Activated T-helper 1 cell treated with anti-CD3 and anti-CD28 coated beads, Interleukin-12 subunit alpha, Interleukin-12 subunit beta, Interleukin-2, Interleukin-4 antibody, amounts not matched to agents 30 ng/mL and 10 ng/mL and 1 ng/mL, durations not matched to agents 14 hours and 24 hours and 36 hours (primary cell): ENCODE data around the gene MAP7. TPM values are rescaled to one million over a fixed set of nuclear protein-coding genes. Genes with fewer than 3 reads are reported as not detected.
"Not testable (repeated sequence)": the region's sequence is repeated elsewhere in the genome, so short reads cannot be mapped to it uniquely, and the experiment has no call there.

ENCODE experiments used
- DNase-seq: peaks from one replicate; pipeline ENCODE4 v3.0.0; 2021; ENCODE audit warnings: low spot score
- H3K27ac Mint-ChIP-seq: one replicate; pipeline ENCODE4 v1.8.0; 2021; ENCODE audit warnings: mild to moderate bottlenecking, mixed read lengths
- H3K27me3 Mint-ChIP-seq: one replicate; pipeline ENCODE4 v1.8.0; 2022; ENCODE audit warnings: mild to moderate bottlenecking, moderate library complexity, mixed read lengths; ENCODE audit not compliant: insufficient read depth
- H3K36me3 Mint-ChIP-seq: one replicate; pipeline ENCODE4 v1.8.0; 2021; ENCODE audit warnings: low read depth, mixed read lengths
- H3K4me1 Mint-ChIP-seq: one replicate; pipeline ENCODE4 v1.8.0; 2021; ENCODE audit warnings: low read depth, mixed read lengths
- H3K4me3 Mint-ChIP-seq: one replicate; pipeline ENCODE4 v1.8.0; 2021; ENCODE audit warnings: mild to moderate bottlenecking, moderate library complexity, mixed read lengths
- H3K9me3 Mint-ChIP-seq: one replicate; pipeline ENCODE4 v1.8.0; 2021; ENCODE audit warnings: mixed read lengths
- intact Hi-C: fragments of 100-400 bp; cut with micrococcal nuclease; formaldehyde crosslinking; loops from one replicate; pipeline ENCODE4 v1.15.1; 2024
- total RNA-seq: library from RNA; stranded (reverse); gene quantifications from 2 replicates; pipeline ENCODE4 v1.2.3, GENCODE V29; 2022

MAP7 gene
- 1.7 and 2.3 TPM in 2 replicates for total RNA-seq

DNA sequence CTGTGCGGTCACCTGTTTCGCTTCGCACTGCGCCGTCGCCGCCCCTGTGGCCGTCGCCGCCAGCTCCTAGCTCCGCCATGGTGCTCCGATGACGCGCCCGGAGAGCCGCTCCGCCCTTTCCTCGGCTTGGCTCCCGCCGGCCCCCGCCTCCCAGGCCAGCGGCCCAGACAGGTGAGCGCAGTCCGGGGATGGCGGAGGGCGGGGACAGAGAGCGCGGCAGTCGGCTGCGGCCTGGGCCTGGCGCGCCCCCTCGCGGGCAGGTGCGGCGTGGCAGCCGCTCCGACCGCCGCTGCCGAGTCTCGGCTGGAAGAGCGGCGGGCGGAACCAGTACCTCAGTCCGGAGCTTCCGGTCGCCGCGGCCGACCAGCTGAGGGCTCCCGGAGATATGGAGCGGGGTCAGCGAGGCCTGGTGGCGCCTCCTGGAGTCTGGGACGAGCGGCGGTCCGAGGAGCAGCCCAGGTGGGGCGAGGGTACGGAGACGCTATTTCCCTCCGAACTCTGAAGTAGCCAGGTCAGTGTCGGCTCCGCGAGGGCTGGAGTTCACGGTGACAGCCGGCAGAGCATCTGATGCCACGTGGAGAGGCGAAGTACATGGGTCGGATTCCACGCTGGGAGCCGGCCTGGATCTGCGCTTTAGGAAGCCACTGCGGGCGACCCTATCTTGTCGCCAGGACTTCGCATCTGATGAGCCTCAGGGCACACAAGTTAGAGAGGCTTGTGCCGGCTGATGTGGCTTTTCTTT is at the start of gene MAP7:
MAP7 (minus strand) TSS at position 93 of the 742 bp plus-strand sequence; CDS start at position 79, 14 bp downstream.
- Mint-ChIP-seq H3K4me3 (peak within 1 kb of the TSS; percentile 74), H3K9me3 (no peaks in the 10 kb centered on the region), H3K27me3 (peaks cover 48% of the 10 kb centered on the region), H3K27ac (no peak within 1 kb of the TSS), H3K36me3 (peaks cover 9% of the 10 kb centered on the region), H3K4me1 (peaks cover 15% of the 10 kb centered on the region)
- DNase-seq = peak; percentile 53
- intact Hi-C loops = loop anchor here (1.0 to 5.0 kb wide), 2 partner anchors 173 to 261 kb away; partner anchors contain the start of gene BCLAF1

DNA sequence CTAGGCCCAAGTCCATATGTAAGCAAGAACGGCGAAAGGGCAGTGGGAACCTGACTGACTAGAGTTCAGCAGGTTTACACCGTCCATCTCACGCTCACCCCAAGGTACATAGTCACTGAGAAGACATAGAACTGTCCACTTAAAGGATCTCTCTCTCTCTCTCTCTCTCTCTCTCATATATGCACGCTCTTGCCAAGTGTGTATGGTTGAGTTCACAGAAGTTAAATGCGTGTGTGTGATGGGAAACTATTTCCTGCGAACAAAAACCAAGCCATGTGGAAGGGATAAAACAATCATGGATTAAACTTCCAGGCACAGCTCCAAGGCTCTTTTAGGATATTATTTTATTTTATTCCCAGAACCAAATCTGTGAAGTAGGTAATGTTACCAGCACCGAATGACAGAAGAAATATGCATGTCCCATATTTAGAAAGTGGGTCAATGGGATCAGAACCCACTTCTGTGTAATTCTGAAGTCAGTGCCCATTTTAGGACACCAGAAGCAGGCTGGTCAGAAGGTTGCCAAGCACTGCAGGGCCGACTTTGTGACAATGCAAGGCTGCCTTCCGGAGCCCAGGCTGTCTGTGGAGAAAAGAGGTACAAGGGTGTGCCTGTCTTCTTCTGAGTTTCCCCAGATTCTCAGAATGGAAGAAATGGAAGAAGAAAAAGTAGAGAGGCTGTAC is 49.2 kb upstream of the MAP7 start:
- Mint-ChIP-seq H3K36me3 (peaks cover 50% of the 10 kb centered on the region), H3K4me1 (peaks cover 25% of the 10 kb centered on the region)
- intact Hi-C loops = loop anchor here (10.0 kb wide), 1 partner anchor 325 kb away; the partner anchor contains the start of gene SLC35D3

DNA sequence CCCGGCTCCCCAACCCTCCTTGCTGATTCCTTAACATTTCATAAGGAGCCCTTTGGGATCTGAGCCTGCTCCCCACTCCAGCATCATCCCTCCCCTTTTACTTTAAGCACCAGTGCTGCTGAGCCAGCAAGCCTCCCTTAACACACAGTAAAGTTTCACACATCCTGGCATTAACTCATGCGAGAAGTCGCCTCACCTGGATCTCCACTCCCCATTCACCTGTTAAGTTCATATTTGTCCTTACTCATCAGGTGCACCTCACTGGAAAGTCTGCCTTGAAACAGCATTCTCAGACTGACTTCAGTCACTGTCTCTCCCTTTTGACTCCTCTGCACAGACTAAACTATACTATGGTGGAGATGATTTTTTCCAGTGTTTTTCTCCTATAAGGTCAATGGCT is 47.8 kb upstream of the MAP7 start:
- H3K27me3 Mint-ChIP-seq = no peaks in the 10 kb centered on the region
- H3K9me3 Mint-ChIP-seq = no peaks in the 10 kb centered on the region
- H3K27ac Mint-ChIP-seq = no peak overlapping the region
- H3K36me3 Mint-ChIP-seq = peaks cover 53% of the 10 kb centered on the region
- peaks cover 39% of the 10 kb centered on the region for H3K4me1 Mint-ChIP-seq
- DNase-seq = no peak
- no peak overlapping the region for H3K4me3 Mint-ChIP-seq
- intact Hi-C loops = no loop called here

More for the DNA sequence above, 49.2 kb upstream of the MAP7 start:
- Mint-ChIP-seq H3K9me3 (no peaks in the 10 kb centered on the region), H3K27me3 (no peaks in the 10 kb centered on the region), H3K4me3 (no peak overlapping the region), H3K27ac (no peak overlapping the region)
- DNase-seq = no peak

DNA sequence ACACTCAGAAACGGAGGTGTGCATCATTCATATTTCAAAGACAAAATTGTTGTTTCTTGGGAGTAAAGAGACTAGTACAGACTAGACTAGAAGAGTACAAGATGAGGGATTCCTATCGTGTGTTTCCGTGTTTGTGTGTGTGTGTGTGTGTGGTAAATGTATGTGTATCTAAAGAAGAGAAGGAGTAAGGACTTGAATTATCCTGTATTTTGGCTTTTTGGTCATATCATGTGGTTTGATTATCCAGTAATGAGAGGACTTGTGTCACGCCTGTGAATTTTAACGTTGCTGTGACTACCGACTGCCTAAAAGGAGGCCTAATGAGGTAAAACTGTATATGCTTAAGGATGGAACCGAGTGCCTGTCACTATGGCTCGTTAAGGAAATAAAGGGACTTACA is 44.4 kb upstream of the MAP7 start:
- DNase-seq = no peak
- Mint-ChIP-seq H3K4me1 (peaks cover 53% of the 10 kb centered on the region), H3K9me3 (no peaks in the 10 kb centered on the region), H3K4me3 (peak overlapping the region; percentile 75), H3K27ac (peak overlapping the region; percentile 96), H3K27me3 (no peaks in the 10 kb centered on the region), H3K36me3 (peaks cover 66% of the 10 kb centered on the region)
- intact Hi-C loops = loop anchor here (1.0 kb wide), 3 partner anchors 14 to 199 kb away; no protein-coding TSS in a partner anchor

DNA sequence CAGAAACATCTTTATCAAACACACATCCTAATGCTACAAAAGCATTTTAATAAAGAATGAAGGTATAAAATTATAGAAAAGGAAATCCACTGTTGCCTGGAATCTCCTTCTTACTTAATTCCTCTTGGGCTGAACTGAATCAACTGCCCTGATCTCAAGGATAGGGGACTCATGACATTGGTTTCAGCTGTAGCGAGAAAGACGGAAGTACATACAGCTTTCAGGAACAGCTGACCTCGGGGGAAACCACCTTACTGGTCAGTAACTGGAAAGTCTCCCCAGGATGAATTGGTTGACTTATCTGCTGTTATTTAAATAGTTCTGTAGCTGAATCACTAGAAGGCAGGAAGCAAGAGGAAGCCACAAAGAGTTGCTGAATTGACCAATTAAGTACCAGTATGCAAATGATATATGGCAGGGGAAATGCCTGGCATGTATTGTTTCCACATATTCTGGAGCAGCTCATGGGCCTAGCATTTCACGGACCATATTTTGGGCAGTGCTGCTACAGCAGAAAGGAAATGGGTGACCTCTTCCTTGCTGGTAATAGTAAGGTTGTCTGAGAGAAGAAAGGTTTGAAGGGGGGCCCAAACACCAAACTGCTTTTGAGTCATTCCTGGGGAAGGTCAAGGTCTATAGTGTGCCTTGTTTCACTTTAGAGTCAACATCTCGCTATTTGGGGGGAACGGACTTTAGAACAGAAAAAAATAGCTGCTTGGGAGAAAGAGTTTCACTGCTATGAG is 43.7 kb upstream of the MAP7 start:
- Mint-ChIP-seq H3K36me3 (peaks cover 67% of the 10 kb centered on the region), H3K4me1 (peaks cover 54% of the 10 kb centered on the region), H3K9me3 (no peaks in the 10 kb centered on the region), H3K4me3 (peak overlapping the region; percentile 75), H3K27me3 (no peaks in the 10 kb centered on the region), H3K27ac (peak overlapping the region; percentile 96)
- DNase-seq = peak; percentile 56
- intact Hi-C loops = loop anchor here (1.0 to 2.0 kb wide), 4 partner anchors 14 to 199 kb away; no protein-coding TSS in a partner anchor

DNA sequence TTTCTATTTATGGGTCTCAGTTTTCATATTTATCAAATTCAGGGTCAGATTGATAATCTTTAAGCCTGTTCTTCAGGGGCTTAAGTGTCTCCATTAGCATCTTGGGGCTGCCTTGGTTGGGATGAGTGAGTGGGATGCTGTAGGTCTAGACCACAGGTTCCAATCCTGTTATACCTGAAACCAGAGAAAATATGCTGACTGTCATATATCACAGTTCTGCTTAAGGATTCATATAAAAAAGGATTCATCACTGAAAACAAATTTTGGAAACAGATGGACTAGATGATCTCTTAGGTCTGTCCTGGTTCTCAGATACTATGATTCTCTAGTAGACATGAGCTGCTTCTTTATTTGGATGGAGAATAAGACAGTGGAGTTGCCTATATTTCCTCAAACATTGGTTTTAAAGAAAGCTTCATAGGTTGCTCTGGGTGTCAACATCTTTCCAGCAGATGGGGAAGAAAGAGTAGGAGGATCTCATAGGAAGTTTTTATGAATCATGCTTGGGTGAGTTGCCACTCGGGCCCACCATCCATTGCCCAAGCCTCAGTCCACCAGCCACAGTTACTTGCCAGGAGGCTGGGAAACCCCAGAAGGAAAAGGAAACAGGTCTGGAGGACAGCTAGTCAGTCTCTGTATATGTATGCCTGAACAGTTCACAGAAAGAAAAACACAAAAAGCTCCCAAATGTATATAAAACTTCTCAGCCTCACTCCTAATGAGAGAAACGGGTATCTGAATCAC is 42.9 kb upstream of the MAP7 start:
- intact Hi-C loops = loop anchor here (2.0 kb wide), 1 partner anchor 82 kb away; no protein-coding TSS in a partner anchor
- H3K4me1 Mint-ChIP-seq = peaks cover 53% of the 10 kb centered on the region
- peak overlapping the region; percentile 96 for H3K27ac Mint-ChIP-seq
- H3K9me3 Mint-ChIP-seq = no peaks in the 10 kb centered on the region
- H3K4me3 Mint-ChIP-seq = no peak overlapping the region
- no peak for DNase-seq
- H3K36me3 Mint-ChIP-seq = peaks cover 68% of the 10 kb centered on the region
- H3K27me3 Mint-ChIP-seq = no peaks in the 10 kb centered on the region

DNA sequence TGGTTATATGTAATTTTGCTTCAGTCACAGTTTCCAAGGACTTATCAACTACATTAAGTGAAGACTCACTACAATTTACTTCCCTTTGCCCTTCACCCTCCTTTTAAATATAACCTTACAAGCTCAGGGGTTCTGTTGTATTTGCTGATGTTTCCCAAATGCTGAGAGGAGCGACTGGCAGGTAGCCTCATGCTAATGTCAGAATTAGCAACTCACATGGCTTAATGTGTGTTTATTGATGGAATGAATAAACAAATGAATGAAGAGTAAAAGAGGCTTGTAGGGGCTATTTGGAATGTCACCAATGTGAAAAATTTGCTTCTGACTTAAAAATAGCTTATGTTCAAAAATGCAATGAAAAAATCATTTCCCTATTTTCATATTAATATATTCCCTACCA is 41.4 kb upstream of the MAP7 start:
- DNase-seq = no peak
- intact Hi-C loops = loop anchor here (2.0 kb wide), 1 partner anchor 81 kb away; no protein-coding TSS in a partner anchor
- Mint-ChIP-seq H3K36me3 (peaks cover 72% of the 10 kb centered on the region), H3K9me3 (no peaks in the 10 kb centered on the region), H3K4me1 (peaks cover 49% of the 10 kb centered on the region), H3K27ac (no peak overlapping the region), H3K4me3 (no peak overlapping the region), H3K27me3 (no peaks in the 10 kb centered on the region)

DNA sequence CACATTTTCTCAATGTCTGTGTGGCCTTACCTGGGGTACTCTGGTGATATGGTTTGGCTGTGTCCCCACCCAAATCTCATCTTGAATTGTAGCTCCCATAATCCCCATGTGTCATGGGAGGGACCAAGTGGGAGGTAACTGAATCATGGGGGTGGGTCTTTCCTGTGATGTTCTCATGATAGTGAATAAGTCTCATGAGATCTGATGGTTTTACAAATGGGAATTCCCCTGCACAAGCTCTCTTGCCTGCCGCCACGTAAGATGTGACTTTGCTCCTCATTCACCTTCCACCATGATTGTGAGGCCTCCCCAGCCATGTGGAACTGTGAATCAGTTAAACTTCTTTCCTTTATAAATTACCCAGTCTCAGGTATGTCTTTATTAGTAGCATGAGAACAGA is 40.6 kb upstream of the MAP7 start:
- peaks cover 46% of the 10 kb centered on the region for H3K4me1 Mint-ChIP-seq
- DNase-seq, H3K9me3 Mint-ChIP-seq, intact Hi-C loops, H3K27me3 Mint-ChIP-seq, H3K4me3 Mint-ChIP-seq: not testable (repeated sequence)
- peak overlapping the region; percentile 22 for H3K27ac Mint-ChIP-seq
- peaks cover 68% of the 10 kb centered on the region for H3K36me3 Mint-ChIP-seq

DNA sequence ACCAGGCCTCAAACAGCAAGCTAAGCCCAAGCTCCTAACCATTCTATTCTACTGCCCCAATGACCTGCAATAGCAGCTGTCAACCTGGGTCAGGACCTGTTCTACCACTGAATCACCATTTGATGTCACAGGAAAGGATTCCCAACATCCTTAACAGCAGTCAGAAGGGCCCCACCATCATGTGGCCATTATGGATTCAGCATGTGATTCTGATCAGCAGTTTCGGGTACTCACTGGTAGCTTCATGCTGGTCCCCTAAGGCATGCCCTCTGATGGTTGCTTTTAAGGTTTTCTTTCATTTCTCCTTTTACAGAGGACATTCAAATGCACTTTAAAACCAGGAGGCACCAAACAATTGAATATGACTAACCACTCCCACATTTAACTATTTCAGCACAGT is 37.3 kb upstream of the MAP7 start:
- H3K27me3 Mint-ChIP-seq = no peaks in the 10 kb centered on the region
- no peak overlapping the region for H3K27ac Mint-ChIP-seq
- H3K36me3 Mint-ChIP-seq = peaks cover 64% of the 10 kb centered on the region
- H3K4me3 Mint-ChIP-seq = no peak overlapping the region
- intact Hi-C loops = no loop called here
- H3K4me1 Mint-ChIP-seq = peaks cover 20% of the 10 kb centered on the region
- DNase-seq = no peak
- H3K9me3 Mint-ChIP-seq = no peaks in the 10 kb centered on the region

DNA sequence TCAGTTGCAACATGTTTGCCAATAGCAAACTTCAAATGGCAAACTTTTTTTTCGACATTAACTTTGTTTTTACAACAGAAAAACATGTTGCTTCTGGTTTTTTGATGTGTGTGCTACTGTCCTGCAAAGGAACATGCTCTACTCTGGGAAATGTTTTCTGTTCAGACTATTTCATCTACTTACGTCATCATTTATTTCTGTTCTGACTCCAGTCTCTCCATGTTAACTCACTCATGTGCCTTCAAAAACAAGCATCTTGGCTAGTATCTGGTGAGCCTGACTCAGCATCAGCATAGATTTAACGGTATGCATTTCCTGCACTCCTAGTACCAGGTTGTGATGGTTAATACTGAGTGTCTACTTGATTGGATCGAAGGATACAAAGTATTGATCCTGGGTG is 36.1 kb upstream of the MAP7 start:
- peaks cover 17% of the 10 kb centered on the region for H3K4me1 Mint-ChIP-seq
- no peaks in the 10 kb centered on the region for H3K27me3 Mint-ChIP-seq
- DNase-seq = no peak
- H3K36me3 Mint-ChIP-seq = peaks cover 61% of the 10 kb centered on the region
- intact Hi-C loops = no loop called here
- H3K4me3 Mint-ChIP-seq = no peak overlapping the region
- no peak overlapping the region for H3K27ac Mint-ChIP-seq
- H3K9me3 Mint-ChIP-seq = no peaks in the 10 kb centered on the region

DNA sequence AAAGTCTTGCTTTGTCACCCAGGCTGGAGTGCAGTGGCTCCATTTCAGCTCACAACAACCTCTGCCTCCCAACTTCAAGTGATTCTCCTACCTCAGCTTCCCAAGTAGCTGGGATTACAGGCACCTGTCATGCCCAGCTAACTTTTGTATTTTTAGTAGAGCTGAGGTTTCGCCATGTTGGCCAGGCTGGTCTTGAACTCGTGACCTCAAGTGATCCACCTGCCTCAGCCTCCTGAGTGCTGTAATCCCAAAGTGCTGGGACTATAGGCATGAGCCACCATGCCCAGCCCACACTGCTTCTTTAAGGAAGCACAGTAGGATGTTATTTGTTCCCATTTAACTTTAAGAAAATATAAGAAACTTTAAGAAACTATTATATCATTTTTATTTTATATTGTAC is 35.3 kb upstream of the MAP7 start:
- H3K27me3 Mint-ChIP-seq, H3K27ac Mint-ChIP-seq, H3K9me3 Mint-ChIP-seq, H3K4me3 Mint-ChIP-seq, DNase-seq, intact Hi-C loops: not testable (repeated sequence)
- H3K36me3 Mint-ChIP-seq = peaks cover 58% of the 10 kb centered on the region
- H3K4me1 Mint-ChIP-seq = peaks cover 12% of the 10 kb centered on the region

DNA sequence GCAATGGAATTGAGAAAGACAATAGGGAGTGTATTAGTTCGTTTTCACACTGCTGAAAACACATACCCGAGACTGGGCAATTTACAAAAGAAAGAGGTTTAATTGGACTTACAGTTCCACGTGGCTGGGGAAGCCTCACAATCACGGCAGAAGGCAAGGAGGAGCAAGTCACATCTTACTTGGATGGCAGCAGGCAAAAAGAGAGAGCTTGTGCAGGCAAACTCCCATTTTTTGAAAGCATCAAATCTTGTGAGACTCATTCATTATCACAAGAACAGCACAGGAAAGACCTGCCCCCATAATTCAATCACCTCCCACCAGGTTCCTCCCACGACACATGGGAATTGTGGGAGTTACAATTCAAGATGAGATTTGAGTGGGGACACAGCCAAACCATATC is 34.1 kb upstream of the MAP7 start:
- H3K4me3 Mint-ChIP-seq, H3K27me3 Mint-ChIP-seq, DNase-seq, H3K9me3 Mint-ChIP-seq, intact Hi-C loops, H3K27ac Mint-ChIP-seq: not testable (repeated sequence)
- Mint-ChIP-seq H3K4me1 (peaks cover 12% of the 10 kb centered on the region), H3K36me3 (peaks cover 56% of the 10 kb centered on the region)
